Adipose tissue (tissue), 3 donors: Measurements from ENCODE around the gene ADAMTS1. TPM values are rescaled to one million over a fixed set of nuclear protein-coding genes. Genes with fewer than 3 reads are reported as not detected.

ENCODE experiments used
- H3K27ac ChIP-seq: one replicate; pipeline ENCODE4 v1.5.1; 2013; ENCODE audit warnings: low read depth, low read length
- WGBS, 3 donors: extraction: QIAGEN DNeasy Blood & Tissue Kit; methylation state at CpG; one replicate each; pipeline ENCODE4 v1.1.7; 2013; 5-methylcytosine and 5-hydroxymethylcytosine counted together
- polyA plus RNA-seq, 3 donors: library from polyadenylated mRNA; stranded (reverse); fragments of 200-250 nt; gene quantifications; one replicate each; pipeline ENCODE4 v1.2.3, GENCODE V29; 2013
- donor health status: healthy with polysubstance abuse.
- donor health status: Bipolar disorder and iron deficiency.
- donor health status: healthy.

The ADAMTS1 gene
- polyA plus RNA-seq, 3 donors, result 26.7 to 378 (median 177) TPM

DNA sequence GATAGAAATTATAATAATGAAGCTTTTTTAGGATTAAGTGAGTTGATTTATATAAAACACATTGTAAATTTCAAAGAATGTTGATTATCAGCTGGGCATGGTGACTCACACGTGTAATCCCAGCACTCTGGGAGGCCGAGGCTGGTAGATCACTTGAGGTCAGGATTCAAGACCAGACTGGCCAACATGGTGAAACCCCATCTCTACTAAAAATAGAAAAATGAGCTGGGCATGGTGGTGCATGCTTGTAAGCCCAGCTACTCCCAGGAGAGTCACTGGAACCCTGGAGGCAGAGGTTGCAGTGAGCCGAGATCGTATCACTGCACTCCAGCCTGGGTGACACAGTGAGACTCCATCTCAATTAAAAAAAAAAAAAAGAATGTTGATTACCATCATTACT lies 18.4 kb downstream of the ADAMTS1 start:
- 87 to 93% (median 90%) methylated on average over 4 of the region's 4 CpGs for WGBS, 3 donors
- H3K27ac ChIP-seq, result no peak overlapping the region

DNA sequence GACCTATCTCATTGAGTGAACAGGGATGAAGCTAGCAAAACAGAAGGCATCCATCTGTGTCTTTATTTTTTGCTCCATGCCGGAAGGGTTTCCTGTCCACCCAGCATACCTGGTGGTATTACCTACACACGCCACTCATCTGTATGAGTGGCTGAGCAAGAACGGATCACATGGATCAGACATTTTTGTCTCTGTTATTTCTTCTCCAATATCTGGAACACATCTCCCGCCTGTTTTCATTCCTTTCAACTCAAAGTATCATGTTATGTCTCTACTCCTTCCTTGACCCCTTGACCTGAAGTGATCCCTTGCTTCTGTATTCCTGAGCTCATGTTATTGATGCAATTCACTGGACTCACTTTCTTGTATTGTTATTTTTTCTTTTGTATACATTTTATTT lies 24.7 kb downstream of the ADAMTS1 start:
- no peak overlapping the region for H3K27ac ChIP-seq
- 71 to 72% (median 72%) methylated on average over 4 of the region's 4 CpGs for WGBS, 3 donors

- no peak overlapping the region for H3K27ac ChIP-seq
- 84 to 85% (median 85%) methylated on average over 3 of the region's 3 CpGs for WGBS, 3 donors
These were observed 25.4 kb downstream of the ADAMTS1 start for GRCh38 chr21:26819740-26820324.

GRCh38 chr21:26818906-26819305 lies 26.3 kb downstream of the ADAMTS1 start:
- WGBS, 3 donors, result 81 to 96% (median 94%) methylated on average over 2 of the region's 2 CpGs
- no peak overlapping the region for H3K27ac ChIP-seq

GRCh38 chr21:26815197-26815596 lies 30.0 kb downstream of the ADAMTS1 start:
- H3K27ac ChIP-seq, result no peak overlapping the region

GRCh38 chr21:26814386-26814785 lies 30.8 kb downstream of the ADAMTS1 start:
- 0 to 29% (median 0%) methylated on average over 1 of the region's 1 CpG for WGBS, 3 donors

GRCh38 chr21:26813426-26813998 lies 31.7 kb downstream of the ADAMTS1 start:
- no peak overlapping the region for H3K27ac ChIP-seq
- 66 to 79% (median 66%) methylated on average over 8 of the region's 8 CpGs for WGBS, 3 donors

More at GRCh38 chr21:26814386-26814785, 30.8 kb downstream of the ADAMTS1 start:
- H3K27ac ChIP-seq, result no peak overlapping the region

DNA sequence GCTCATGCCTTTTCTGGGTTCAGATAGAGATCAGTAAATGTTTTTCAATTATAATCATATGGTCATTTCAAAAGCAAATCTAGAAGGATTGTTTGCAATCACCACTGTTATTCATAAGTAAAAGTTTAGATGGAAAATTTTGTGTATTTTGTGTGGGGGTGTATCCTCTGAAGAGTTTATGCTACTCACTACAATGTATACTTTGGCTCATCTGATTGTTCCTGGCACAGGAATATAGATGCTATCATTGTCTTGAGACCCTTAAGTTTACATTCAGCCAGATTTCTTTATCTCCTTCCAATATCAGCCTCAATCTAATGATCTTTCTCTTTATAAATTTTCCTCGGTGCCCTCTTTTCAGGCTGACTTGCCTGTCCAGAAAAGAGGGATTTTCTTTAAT lies 33.0 kb downstream of the ADAMTS1 start:
- H3K27ac ChIP-seq, result no peak overlapping the region
- 67 to 97% (median 81%) methylated on average over 1 of the region's 1 CpG for WGBS, 3 donors

- 51 to 90% (median 86%) methylated on average over 2 of the region's 2 CpGs for WGBS, 3 donors
- no peak overlapping the region for H3K27ac ChIP-seq
These were observed 33.7 kb downstream of the ADAMTS1 start for GRCh38 chr21:26811482-26811881.

DNA sequence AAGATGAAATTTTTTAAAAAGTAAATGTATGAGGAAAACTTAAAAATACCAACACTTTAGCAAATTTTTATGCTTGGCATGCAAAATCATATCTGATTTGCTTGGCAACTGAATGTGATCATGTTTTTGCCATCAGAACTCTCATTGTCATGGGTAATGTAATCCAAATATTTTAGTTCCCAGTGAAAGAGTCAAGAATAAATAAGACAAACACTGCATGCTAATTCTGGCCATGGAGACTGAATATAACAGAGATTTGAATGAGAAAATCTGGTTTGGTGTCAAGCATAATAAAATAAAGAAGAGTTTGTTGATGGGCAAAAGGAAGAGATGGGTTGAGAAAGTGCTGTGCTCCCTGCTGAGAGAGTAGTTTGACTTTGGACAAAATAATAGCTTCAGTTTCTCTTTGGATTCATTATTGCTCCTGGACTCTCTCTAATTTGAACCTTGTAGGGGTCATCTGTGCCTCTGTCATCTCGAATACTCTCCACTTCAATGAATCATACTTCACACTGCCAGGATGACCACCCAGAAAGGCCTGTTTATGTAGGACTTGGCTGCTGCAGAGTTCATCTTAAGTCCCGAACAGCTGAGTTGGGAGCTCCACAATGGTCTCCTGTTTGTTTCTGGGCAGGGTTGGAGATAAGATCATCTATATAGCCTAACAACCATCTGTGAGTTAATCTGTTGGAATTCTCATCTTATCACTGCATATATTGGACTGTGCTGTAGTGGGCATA lies 34.4 kb downstream of the ADAMTS1 start:
- 61 to 73% (median 65%) methylated on average over 2 of the region's 2 CpGs for WGBS, 3 donors

GRCh38 chr21:26810266-26810665 lies 34.9 kb downstream of the ADAMTS1 start:
- no peak overlapping the region for H3K27ac ChIP-seq

More for the DNA sequence above, 34.4 kb downstream of the ADAMTS1 start:
- H3K27ac ChIP-seq, result no peak overlapping the region

GRCh38 chr21:26809745-26810144 lies 35.5 kb downstream of the ADAMTS1 start:
- H3K27ac ChIP-seq, result no peak overlapping the region
- WGBS, 3 donors, result 94 to 96% (median 96%) methylated on average over 4 of the region's 4 CpGs

More at GRCh38 chr21:26810266-26810665, 34.9 kb downstream of the ADAMTS1 start:
- 78 to 87% (median 85%) methylated on average over 5 of the region's 5 CpGs for WGBS, 3 donors

DNA sequence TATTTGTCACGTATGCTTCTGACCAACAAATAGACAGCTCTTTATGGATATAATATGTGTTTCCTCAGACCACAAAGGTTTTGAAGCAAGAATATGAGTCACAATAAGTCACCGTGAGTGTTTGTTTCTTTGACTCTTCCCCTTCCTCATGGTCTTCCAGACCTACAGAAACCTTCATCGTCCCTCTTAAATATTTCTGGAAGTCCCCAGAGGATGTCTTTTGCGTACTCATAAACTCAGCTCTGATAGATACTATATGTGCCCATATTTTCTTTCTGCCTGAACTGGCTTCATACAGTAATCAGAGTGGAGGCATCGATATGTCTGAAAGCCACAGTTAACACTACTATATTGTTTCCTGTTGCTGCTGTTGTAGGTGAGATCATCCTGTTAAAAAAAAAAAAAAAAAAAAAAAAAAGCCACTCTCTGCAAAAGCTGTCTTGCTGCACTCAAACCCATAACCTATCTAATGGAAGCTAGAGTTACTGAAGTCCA lies 38.4 kb downstream of the ADAMTS1 start:
- no peak overlapping the region for H3K27ac ChIP-seq
- 74 to 85% (median 80%) methylated on average over 5 of the region's 5 CpGs for WGBS, 3 donors

- 55 to 67% (median 61%) methylated on average over 5 of the region's 5 CpGs for WGBS, 3 donors
- H3K27ac ChIP-seq, result no peak overlapping the region
These were observed 40.2 kb downstream of the ADAMTS1 start for GRCh38 chr21:26804895-26805609.

GRCh38 chr21:26801498-26801897 lies 43.7 kb downstream of the ADAMTS1 start:
- H3K27ac ChIP-seq, result no peak overlapping the region
- 22 to 59% (median 38%) methylated on average over 1 of the region's 1 CpG for WGBS, 3 donors

GRCh38 chr21:26800970-26801431 lies 44.2 kb downstream of the ADAMTS1 start:
- no peak overlapping the region for H3K27ac ChIP-seq
- WGBS, 3 donors, result 54 to 61% (median 59%) methylated on average over 9 of the region's 9 CpGs

DNA sequence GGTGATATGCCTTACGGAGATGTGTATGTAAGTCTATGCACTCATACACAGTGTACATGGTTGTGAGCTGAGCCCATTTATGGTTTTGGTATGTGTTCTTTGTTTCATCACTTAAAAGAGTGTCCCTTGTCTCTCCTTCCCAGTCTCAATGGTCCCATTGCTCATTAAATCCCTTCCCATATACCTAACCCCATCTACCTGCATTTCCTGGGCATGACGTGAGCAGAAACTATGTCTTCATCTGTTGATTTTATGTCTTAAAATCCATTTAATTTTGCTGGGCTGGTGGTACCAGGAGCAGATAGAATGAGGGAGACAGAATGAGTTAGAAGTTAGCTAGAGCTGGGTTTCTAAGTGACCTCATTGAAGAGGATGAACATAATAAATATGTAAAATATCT lies 44.8 kb downstream of the ADAMTS1 start:
- WGBS, 3 donors, result 93 to 98% (median 95%) methylated on average over 2 of the region's 2 CpGs
- H3K27ac ChIP-seq, result no peak overlapping the region

DNA sequence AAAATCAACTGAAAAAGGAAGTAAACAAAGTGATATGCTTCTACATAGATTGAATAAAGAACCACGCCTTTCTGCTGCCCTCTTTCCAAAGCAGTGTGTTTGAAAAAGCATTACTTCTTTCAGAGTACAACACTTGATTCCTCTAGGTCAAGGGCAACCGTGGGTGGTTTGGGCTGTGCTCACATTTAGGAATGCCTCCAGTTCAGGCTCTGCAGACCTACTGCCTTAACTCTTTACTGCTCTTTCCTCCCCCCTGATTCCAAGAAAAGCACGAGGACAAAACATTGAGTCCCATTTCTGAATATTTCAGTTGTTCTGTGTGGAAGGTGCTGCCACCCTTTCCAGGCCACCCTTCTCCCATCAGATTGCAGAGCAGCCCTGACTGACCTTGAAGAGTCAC lies 45.2 kb downstream of the ADAMTS1 start:
- 52 to 65% (median 57%) methylated on average over 3 of the region's 3 CpGs for WGBS, 3 donors
- H3K27ac ChIP-seq, result no peak overlapping the region
